WI38 (cell line): ENCODE data around the gene LYPD5.

Source experiments
- H3K4me3 ChIP-seq: 2 replicates; pipeline ENCODE4 v1.5.1; 2011; ENCODE audit warnings: low read depth, mild to moderate bottlenecking, control low read depth, low read length
- TF ChIP-seq, protein P1 (sequence below): IDR thresholded peaks from 2 replicates; pipeline ENCODE4 v1.5.1; 2012; ENCODE audit warnings: low read depth, mild to moderate bottlenecking, control low read depth, low read length

The LYPD5 gene

DNA sequence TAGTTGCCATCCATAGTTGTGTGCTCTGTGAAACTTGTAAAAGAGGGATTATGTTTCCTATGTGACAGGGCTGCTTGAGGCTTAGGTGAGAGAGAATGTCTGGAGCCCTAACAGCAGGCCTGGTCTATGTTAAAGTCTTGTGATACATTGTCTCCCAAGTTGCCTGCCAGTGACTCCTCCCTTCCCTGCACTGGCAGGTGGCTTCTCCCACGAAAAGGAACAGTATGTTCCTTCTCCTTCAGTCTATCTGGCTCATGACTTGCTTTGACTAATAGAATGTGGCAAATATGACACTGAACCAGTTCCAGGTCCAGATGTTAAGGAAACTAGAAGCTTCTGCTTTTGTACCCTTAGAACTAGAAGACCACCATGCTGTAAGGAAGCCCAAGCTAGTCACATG lies 15.6 kb downstream of the LYPD5 start:
- TF ChIP-seq, protein P1, sequence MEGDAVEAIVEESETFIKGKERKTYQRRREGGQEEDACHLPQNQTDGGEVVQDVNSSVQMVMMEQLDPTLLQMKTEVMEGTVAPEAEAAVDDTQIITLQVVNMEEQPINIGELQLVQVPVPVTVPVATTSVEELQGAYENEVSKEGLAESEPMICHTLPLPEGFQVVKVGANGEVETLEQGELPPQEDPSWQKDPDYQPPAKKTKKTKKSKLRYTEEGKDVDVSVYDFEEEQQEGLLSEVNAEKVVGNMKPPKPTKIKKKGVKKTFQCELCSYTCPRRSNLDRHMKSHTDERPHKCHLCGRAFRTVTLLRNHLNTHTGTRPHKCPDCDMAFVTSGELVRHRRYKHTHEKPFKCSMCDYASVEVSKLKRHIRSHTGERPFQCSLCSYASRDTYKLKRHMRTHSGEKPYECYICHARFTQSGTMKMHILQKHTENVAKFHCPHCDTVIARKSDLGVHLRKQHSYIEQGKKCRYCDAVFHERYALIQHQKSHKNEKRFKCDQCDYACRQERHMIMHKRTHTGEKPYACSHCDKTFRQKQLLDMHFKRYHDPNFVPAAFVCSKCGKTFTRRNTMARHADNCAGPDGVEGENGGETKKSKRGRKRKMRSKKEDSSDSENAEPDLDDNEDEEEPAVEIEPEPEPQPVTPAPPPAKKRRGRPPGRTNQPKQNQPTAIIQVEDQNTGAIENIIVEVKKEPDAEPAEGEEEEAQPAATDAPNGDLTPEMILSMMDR = no peak
- no peak overlapping the region for H3K4me3 ChIP-seq

DNA sequence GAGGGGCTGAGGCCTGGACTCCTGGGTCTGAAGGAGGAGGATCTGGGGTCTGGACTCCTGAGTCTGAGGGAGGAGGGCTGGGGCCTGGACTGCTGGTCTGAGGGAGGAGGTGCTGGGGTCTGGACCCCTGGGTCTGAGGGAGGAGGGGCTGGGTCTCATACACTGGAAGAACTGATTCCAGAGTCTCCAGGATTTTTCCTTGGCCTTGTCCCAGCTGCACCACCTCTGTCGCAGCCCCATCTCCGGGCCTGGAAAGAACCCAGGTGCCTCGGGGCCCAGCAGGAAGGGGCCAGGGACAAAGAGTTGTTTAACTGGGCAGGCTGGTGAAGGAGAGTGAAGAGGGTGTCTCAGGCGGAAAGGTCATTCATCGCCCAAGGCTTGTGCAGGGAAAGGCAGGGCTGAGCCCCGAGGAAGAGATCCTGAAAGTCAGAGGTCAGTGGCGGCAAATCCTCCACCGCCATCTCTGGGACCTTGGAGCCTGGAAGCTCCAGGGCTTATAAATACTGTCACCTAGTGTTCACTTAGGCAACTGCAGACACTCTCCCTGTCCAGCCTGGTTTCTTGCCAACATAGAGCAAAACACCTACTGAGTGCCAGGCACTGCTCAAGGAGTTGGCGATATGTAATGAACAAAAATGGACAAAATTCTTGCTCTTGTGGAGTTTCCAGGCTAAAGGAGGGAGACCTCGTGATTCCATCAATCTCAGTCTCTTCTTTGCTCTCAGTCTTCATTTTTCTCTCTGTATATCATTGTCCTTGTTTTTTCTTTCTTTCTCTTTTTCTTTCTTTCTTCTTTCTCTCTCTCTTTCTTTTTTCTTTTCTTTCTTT lies 17.1 kb downstream of the LYPD5 start:
- TF ChIP-seq, protein P1 = peak; percentile 99
- no peak overlapping the region for H3K4me3 ChIP-seq

DNA sequence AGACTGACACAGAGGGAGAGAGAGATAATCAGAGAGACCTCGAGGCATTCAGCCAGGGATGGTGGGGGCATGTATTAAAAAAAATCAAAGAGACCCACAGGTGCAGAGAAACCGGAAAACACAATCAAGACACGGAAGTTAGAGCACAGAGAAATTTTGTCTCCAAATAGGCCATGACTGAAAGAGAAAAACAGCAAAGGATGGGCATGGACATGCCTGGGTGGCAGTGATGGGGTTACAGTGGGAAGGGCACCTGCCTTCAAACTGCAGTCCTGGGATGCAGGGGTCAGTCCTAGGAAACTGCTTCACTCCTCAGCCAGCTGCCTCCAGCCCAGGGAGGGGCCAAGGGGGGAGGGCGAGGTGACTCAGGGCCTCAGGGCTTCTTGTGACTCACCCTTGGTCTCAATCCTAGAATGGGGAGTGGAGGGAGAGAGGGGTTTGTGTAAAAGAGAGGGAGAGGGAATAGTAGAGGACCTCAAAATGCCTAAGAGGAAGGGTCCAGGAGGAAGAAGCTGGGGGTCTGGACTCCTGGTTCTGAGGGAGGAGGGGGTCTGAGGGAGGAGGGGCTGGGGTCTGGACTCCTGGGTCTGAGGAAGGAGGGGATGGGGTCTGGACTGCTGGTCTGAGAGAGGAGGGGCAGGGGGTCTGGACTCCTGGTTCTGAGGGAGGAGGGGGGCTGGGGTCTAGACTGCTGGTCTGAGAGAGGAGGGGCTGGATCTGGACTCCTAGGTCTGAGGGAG lies 17.8 kb downstream of the LYPD5 start:
- TF ChIP-seq, protein P1 = no peak
- H3K4me3 ChIP-seq = no peak overlapping the region

DNA sequence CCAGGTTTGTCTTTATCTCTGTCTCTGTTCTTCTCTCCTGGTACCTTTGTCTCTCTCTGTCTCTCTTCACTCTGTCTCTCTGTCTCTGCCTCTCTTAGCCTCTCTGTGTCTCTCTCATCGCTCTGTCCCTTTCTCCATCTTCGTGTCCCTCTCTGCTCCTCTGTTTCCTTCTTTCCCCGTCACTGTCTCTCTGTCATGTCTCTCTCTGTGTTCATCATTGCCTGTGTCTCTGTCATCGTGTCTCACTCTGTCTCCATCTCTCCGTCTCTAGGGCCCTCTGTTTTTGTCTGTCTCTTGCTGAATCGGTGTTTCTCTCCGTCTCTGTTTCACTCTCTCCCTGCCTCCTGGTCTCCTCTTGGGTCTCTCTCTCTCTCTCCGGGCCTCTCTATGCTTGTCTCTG lies 18.6 kb downstream of the LYPD5 start:
- no peak overlapping the region for H3K4me3 ChIP-seq

DNA sequence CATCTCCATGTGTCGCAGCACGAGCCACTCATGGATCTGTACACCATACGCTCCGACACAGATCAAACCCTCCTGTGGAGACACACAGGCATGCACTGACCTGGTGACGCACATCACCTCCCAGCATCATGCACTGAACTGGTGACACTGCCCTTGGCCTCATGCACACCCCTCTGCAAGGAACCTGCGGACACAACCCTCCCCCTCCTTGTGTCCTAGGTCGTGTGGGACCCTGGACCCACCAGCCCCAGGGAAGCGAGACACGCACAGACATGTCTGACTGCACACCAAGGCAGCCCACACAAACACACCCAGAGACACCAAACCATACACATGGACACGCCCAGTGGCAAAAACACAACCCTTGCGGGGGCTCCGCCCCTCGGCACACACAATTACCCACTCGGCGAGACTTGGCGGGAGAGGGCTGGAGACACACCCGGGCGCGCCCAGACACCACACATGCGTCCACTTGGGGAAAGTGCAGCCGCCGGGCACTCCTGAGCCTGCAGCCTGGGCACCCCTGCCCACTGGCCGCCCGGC lies 19.5 kb downstream of the LYPD5 start:
- H3K4me3 ChIP-seq = no peak overlapping the region
- TF ChIP-seq, protein P1 = no peak

More for the DNA sequence above, 18.6 kb downstream of the LYPD5 start:
- TF ChIP-seq, protein P1 = no peak

DNA sequence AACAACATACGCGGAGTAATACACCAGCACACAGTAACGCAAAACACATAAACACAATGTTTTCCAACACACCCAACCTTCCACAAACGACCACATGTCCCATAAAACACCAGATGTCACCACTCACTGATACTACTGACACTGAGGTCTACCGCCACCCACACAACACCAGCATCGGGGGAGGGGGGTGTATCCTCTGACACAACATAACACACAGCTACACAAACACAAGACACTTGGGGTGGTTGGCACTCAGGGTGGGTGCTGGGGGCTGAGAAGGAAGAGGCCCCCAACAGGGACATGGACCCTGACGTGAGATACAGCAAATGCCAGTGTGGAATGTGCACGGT lies 20.0 kb downstream of the LYPD5 start:
- TF ChIP-seq, protein P1 = no peak
- no peak overlapping the region for H3K4me3 ChIP-seq

DNA sequence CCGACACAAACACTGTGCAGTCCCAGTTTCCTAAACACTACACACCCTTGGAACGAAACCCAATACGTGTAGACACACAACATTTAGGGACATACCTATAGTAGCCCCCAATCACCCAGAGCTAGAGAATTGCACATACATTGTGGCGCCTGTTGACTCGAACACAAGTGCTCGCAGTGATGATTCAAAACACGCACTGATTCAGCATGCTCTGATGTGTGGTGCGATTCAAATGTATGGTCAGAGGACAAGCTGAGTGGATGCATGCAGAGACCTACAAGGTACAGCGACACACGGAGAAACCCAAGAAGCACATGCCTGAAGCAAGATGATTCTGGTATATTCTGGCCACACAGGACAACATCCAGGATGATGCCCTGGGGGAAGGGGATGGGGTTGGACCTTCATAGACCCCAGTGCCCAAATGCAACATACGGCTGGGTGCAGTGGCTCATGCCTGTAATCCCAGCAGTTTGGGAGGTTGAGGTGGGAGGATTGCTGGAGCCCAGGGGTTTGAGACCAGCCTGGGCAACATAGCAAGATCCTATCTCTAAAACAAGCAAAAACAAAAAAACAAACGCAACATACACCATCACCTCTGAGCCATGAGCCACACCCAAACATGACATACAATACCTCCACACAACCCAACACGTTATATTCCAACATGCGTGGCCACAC lies 20.5 kb downstream of the LYPD5 start:
- TF ChIP-seq, protein P1 = no peak
- H3K4me3 ChIP-seq = no peak overlapping the region
